Panc1 (cell line): ENCODE results near the gene SLC12A7. TPM values are rescaled to one million over a fixed set of nuclear protein-coding genes. Genes with fewer than 3 reads are reported as not detected.

ENCODE experiments used
- ATAC-seq: fragments of 200-7000 bp; cut with Tn5 transposase; 2 replicates; pipeline ENCODE4 v1.9.1; 2020; ENCODE audit warnings: mild to moderate bottlenecking, moderate library complexity
- BruUV-seq: library from RNA; stranded (reverse); fragments of 400-500 nt; replicated peaks from 2 replicates; lab custom pipeline; 2021; lab: Mats Ljungman, UMichigan
- CTCF ChIA-PET: fragments of 300-600 bp; sonication (Branson Sonifier 250); formaldehyde crosslinking; loops from one replicate; lab custom pipeline; 2022; ENCODE audit warnings: antibody characterized with exemption; lab: Charles Lee
- POLR2A ChIA-PET: fragments of 300-600 bp; sonication (Branson Sonifier 250); formaldehyde crosslinking; loops from one replicate; lab custom pipeline; 2022; ENCODE audit warnings: antibody characterized with exemption; lab: Charles Lee
- DNase-seq: peaks from one replicate; pipeline ENCODE4 v3.0.0-alpha.2; 2010; ENCODE audit warnings: low read depth, low spot score
- H3K27ac ChIP-seq: 2 replicates; pipeline ENCODE4 v1.5.1; 2011; ENCODE audit warnings: mild to moderate bottlenecking, low read length, inconsistent platforms
- H3K27me3 ChIP-seq: fragments of 200-500 bp; sonication (Bioruptor generic); 2 replicates; pipeline ENCODE4 v1.6.0; 2014; ENCODE audit warnings: low read length, inconsistent platforms; ENCODE audit not compliant: control insufficient read depth, insufficient read depth
- H3K36me3 ChIP-seq: fragments of 200-500 bp; sonication (Bioruptor generic); 2 replicates; pipeline ENCODE4 v1.5.1; 2014; ENCODE audit warnings: inconsistent platforms, mild to moderate bottlenecking, low read length, moderate library complexity; ENCODE audit not compliant: control insufficient read depth, insufficient read depth
- H3K4me1 ChIP-seq: 2 replicates; pipeline ENCODE4 v1.5.1; 2011; ENCODE audit warnings: inconsistent platforms, mild to moderate bottlenecking, low read length, moderate library complexity; ENCODE audit not compliant: control insufficient read depth, insufficient read depth
- H3K4me3 ChIP-seq, 2 experiments: 2 replicates each; pipeline ENCODE4 v1.5.1; 2011 to 2012; ENCODE audit warnings: low read depth in 2 of 2, low read length in 2 of 2, mild to moderate bottlenecking in 2 of 2, inconsistent platforms in 1 of 2, moderate library complexity in 1 of 2
- H3K9me3 ChIP-seq: fragments of 200-500 bp; sonication (Bioruptor generic); 2 replicates; pipeline ENCODE4 v1.5.1; 2014; ENCODE audit warnings: low read depth, mild to moderate bottlenecking, inconsistent platforms, low read length, moderate library complexity; ENCODE audit not compliant: control insufficient read depth, insufficient read depth
- CTCF ChIP-seq: fragments of 450-650 bp; IDR thresholded peaks from 2 replicates; pipeline ENCODE4 v1.5.1; 2017; ENCODE audit warnings: mild to moderate bottlenecking
- POLR2AphosphoS5 ChIP-seq: IDR thresholded peaks from 2 replicates; pipeline ENCODE4 v1.6.1; 2012; ENCODE audit warnings: mild to moderate bottlenecking, low read depth, low read length, moderate library complexity
- REST ChIP-seq, 2 experiments: IDR thresholded peaks; 2 replicates each; pipeline ENCODE4 v1.6.1; 2011 to 2012; ENCODE audit warnings: low read depth in 2 of 2, control low read depth in 1 of 2, low read length in 1 of 2, mild to moderate bottlenecking in 1 of 2, moderate library complexity in 1 of 2; ENCODE audit not compliant: insufficient read depth in 1 of 2
- SIN3A ChIP-seq: IDR thresholded peaks from 2 replicates; pipeline ENCODE4 v1.6.1; 2012; ENCODE audit warnings: low read depth, mild to moderate bottlenecking, low read length, moderate library complexity, borderline replicate concordance; ENCODE audit not compliant: insufficient read depth
- TCF7L2 ChIP-seq: IDR thresholded peaks from 2 replicates; pipeline ENCODE4 v1.6.1; 2011; ENCODE audit warnings: mild to moderate bottlenecking, low read depth, low read length, inconsistent platforms
- in situ Hi-C: cut with HindIII; loops from 2 replicates; pipeline ENCODE4 v1.10.0; 2016; ENCODE audit warnings: low sequenced_read_pairs, low pct_unique_long_range_greater_than_20kb
- intact Hi-C: fragments of 100-400 bp; cut with micrococcal nuclease; formaldehyde crosslinking; loops from one replicate; pipeline ENCODE4 v1.10.0; 2022; ENCODE audit not compliant: unreplicated experiment
- total RNA-seq: library from RNA; stranded (reverse); gene quantifications from one replicate; pipeline ENCODE4 v1.2.1, GENCODE V29; 2021; ENCODE audit not compliant: unreplicated experiment

SLC12A7 gene
- total RNA-seq, 1 experiment from 2014 or later, result 297 TPM

DNA sequence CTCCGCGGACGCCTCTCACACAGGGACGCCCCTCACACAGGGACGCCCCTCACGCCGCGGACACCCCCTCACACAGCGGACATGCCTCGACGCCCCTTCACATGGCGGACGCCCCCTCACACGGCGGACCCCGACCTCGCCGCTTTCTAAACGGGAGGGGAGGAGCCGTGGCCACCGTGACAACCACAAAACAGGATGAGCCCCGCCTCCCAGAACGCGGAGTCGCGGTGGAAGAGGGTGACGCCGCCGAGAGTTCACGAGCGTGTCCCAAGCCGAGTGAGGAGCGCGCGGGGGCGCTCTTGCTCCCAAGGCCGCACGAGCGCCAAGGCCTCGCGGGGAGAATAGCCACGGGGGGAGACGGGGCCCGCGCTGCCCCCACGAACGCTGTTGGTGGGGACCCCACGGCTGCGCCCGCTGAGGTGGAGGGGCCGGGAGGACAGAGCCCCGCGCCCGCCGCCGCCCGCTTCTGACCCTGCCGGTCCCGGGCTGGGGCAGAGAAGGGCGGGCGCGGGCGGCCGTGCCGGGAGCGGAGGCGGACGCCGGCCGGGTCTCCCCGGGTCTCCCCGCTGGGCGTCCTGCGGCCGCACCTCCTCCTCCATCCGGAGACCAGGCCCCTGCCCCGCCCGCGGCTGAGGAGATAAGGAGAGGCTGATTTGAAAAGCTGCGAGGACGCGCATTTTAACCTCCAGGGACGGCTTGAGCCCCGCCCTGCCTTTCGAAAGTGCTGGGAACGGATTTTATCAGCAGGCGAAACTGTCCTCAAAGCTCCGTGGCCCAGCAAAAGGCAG, 107.2 kb downstream of the SLC12A7 start:
- ChIA-PET POLR2A (no interaction called here), CTCF (no interaction called here)
- intact Hi-C loops, result no loop called here
- DNase-seq (no peak), ATAC-seq (peak; percentile 83)
- Histone ChIP-seq H3K4me3 (peak overlapping the region; percentile 53 to 58), H3K27me3 (no peaks in the 10 kb centered on the region), H3K27ac (no peak overlapping the region; the same call in 1 of the 2 replicates), H3K9me3 (no peaks in the 10 kb centered on the region), H3K4me1 (peaks cover 9% of the 10 kb centered on the region), H3K36me3 (no peaks in the 10 kb centered on the region)
- BruUV-seq, result no TSS peak
- in situ Hi-C loops, result no loop called here
- TF ChIP-seq TCF7L2 (no peak), SIN3A (no peak), POLR2AphosphoS5 (0 out of 2 replicates have a peak, but pooled peaks have one; percentile 33), CTCF (peak; percentile 92)

GRCh38 chr5:1003296-1003937, 108.4 kb downstream of the SLC12A7 start:
- Histone ChIP-seq H3K9me3 (no peaks in the 10 kb centered on the region), H3K36me3 (no peaks in the 10 kb centered on the region), H3K4me1 (peaks cover 7% of the 10 kb centered on the region; the same call in 1 of the 2 replicates), H3K4me3 (no peak overlapping the region), H3K27ac (no peak overlapping the region), H3K27me3 (no peaks in the 10 kb centered on the region)
- ChIA-PET POLR2A (no interaction called here), CTCF (interaction anchor here (0.7 kb wide), 1 partner anchor 37 kb away, joined by 7 read pairs; no protein-coding TSS in a partner anchor)
- in situ Hi-C loops, result no loop called here
- DNase-seq (no peak), ATAC-seq (no peak)
- BruUV-seq, result no TSS peak
- no peak for TF ChIP-seq REST (IDR thresholded peaks at IDR 0.05; ENCODE audit: insufficient read depth in 1 of 2, low read depth in 2 of 2, low read length in 1 of 2)
- TF ChIP-seq TCF7L2, result no peak
- no peak for TF ChIP-seq POLR2AphosphoS5
- intact Hi-C loops, result no loop called here
